HepG2 (cell line): ENCODE measurements around the gene CNEP1R1. TPM values are rescaled to one million over a fixed set of nuclear protein-coding genes. Genes with fewer than 3 reads are reported as not detected.

Experiments
- BORCS8-MEF2B ChIP-seq: sonication (generic); formaldehyde crosslinking; IDR thresholded peaks from 2 replicates; pipeline ENCODE4 v1.8.0; 2022; ENCODE audit warnings: mild to moderate bottlenecking, missing genetic modification reagents
- ELK4 ChIP-seq: sonication (generic); formaldehyde crosslinking; IDR thresholded peaks from 2 replicates; pipeline ENCODE4 v1.9.0; 2021; ENCODE audit warnings: missing genetic modification reagents, borderline replicate concordance
- SRSF4 ChIP-seq: fragments of 200-400 bp; formaldehyde crosslinking; IDR thresholded peaks from one replicate; pipeline ENCODE4 v1.6.1; 2018; ENCODE audit warnings: mild to moderate bottlenecking, low read depth, low read length, moderate library complexity; ENCODE audit not compliant: poor library complexity, severe bottlenecking
- TP53 ChIP-seq: sonication (generic); formaldehyde crosslinking; conservative IDR thresholded peaks from 2 replicates; pipeline ENCODE4 v1.4.0; 2020; ENCODE audit warnings: missing genetic modification reagents
- ZBTB33 ChIP-seq: sonication (generic); formaldehyde crosslinking; IDR thresholded peaks from 2 replicates; pipeline ENCODE4 v1.4.0; 2020; ENCODE audit warnings: missing genetic modification reagents
- ZFP36 ChIP-seq: fragments of 150-350 bp; IDR thresholded peaks from 2 replicates; pipeline ENCODE4 v1.6.1; 2018; ENCODE audit warnings: borderline replicate concordance, low read length, low read depth; ENCODE audit not compliant: partially characterized antibody
- ZFX ChIP-seq: sonication (generic); formaldehyde crosslinking; IDR thresholded peaks from 2 replicates; pipeline ENCODE4 v1.4.0; 2020; ENCODE audit warnings: mild to moderate bottlenecking, low read depth, missing genetic modification reagents, moderate library complexity
- ZKSCAN5 ChIP-seq: sonication (generic); formaldehyde crosslinking; IDR thresholded peaks from 2 replicates; pipeline ENCODE4 v1.5.1; 2020; ENCODE audit warnings: mild to moderate bottlenecking, missing genetic modification reagents
- ZNF230 ChIP-seq: sonication (generic); formaldehyde crosslinking; IDR thresholded peaks from 2 replicates; pipeline ENCODE4 v1.4.0; 2020; ENCODE audit warnings: mild to moderate bottlenecking, missing genetic modification reagents
- ZNF318 ChIP-seq: sonication (generic); formaldehyde crosslinking; IDR thresholded peaks from 2 replicates; pipeline ENCODE4 v1.4.0; 2020; ENCODE audit warnings: mild to moderate bottlenecking, missing genetic modification reagents
- ZNF354B ChIP-seq: sonication (generic); formaldehyde crosslinking; IDR thresholded peaks from 2 replicates; pipeline ENCODE4 v1.8.0; 2022; ENCODE audit warnings: mild to moderate bottlenecking, missing genetic modification reagents
- ZNF432 ChIP-seq: sonication (generic); formaldehyde crosslinking; IDR thresholded peaks from 2 replicates; pipeline ENCODE4 v1.5.0; 2020; ENCODE audit warnings: missing genetic modification reagents, mild to moderate bottlenecking, borderline replicate concordance
- ZNF556 ChIP-seq: sonication (generic); formaldehyde crosslinking; IDR thresholded peaks from 2 replicates; pipeline ENCODE4 v1.4.0; 2020; ENCODE audit warnings: mild to moderate bottlenecking, missing genetic modification reagents, borderline replicate concordance
- ZNF639 ChIP-seq: conservative IDR thresholded peaks from 2 replicates; pipeline ENCODE4 v1.6.1; 2018; ENCODE audit warnings: missing genetic modification reagents
- ZNF652 ChIP-seq: IDR thresholded peaks from 2 replicates; pipeline ENCODE4 v1.6.1; 2016; ENCODE audit warnings: low read depth, borderline replicate concordance
- ZNF670 ChIP-seq: sonication (generic); formaldehyde crosslinking; IDR thresholded peaks from 2 replicates; pipeline ENCODE4 v1.8.0; 2022; ENCODE audit warnings: mild to moderate bottlenecking, missing genetic modification reagents, borderline replicate concordance
- ZNF713 ChIP-seq: sonication (generic); formaldehyde crosslinking; IDR thresholded peaks from 2 replicates; pipeline ENCODE4 v1.4.0; 2020; ENCODE audit warnings: mild to moderate bottlenecking, missing genetic modification reagents
- polyA plus RNA-seq, 8 experiments: library from polyadenylated mRNA; depleted of rRNA in 3 of 8; stranded (reverse) in 7 of 8; unstranded in 1 of 8; fragments of >200 nt; fragmentation: Illumina TruSeq in 4 of 8; extraction: Trizol in 4 of 8; gene quantifications; 2 replicates each; pipeline versions ENCODE4 v1.2.1 to v1.2.3, GENCODE V29; 2011 to 2016; ENCODE audit warnings: low read depth in 4 of 8, missing spikeins in 1 of 8, mixed read lengths in 1 of 8; ENCODE audit not compliant: insufficient read depth in 1 of 8
- total RNA-seq, 5 experiments: library from RNA; depleted of rRNA; stranded (reverse); fragments of >200 nt; fragmentation: Illumina TruSeq; extraction: Trizol; gene quantifications; 2 replicates each; pipeline ENCODE4 v1.2.3, GENCODE V29; 2016; ENCODE audit warnings: low read depth in 1 of 5

Gene CNEP1R1
- total and polyA plus RNA-seq, 2 of the 13 experiments (the other 11 are each of a cell fraction or from before 2014, with no cell fraction given): 23.6 to 26.8 TPM

GRCh38 chr16:50035468-50035992 lies 10.5 kb downstream of the CNEP1R1 start (continued):
- no peak for TF ChIP-seq ZNF639
- no peak for TF ChIP-seq SRSF4
- no peak for TF ChIP-seq ZNF556 (CRISPR knock-in tag)
- no peak for TF ChIP-seq ZNF318 (CRISPR knock-in tag)
- TF ChIP-seq ZNF432 (CRISPR knock-in tag): no peak
- TF ChIP-seq TP53: 0 out of 2 replicates have a peak, but pooled peaks have one; percentile 54
- no peak for TF ChIP-seq ZNF354B (CRISPR knock-in tag)
- TF ChIP-seq ZNF670 (CRISPR knock-in tag): peak; percentile 44; the same call in 1 of the 2 replicates
- no peak for TF ChIP-seq ZNF713 (CRISPR knock-in tag)
- no peak for TF ChIP-seq ZFX (CRISPR knock-in tag)
- no peak for TF ChIP-seq ELK4
- no peak for TF ChIP-seq ZFP36
- TF ChIP-seq BORCS8-MEF2B: no peak
- no peak for TF ChIP-seq ZBTB33 (CRISPR knock-in tag)
- no peak for TF ChIP-seq ZKSCAN5 (CRISPR knock-in tag)
- TF ChIP-seq ZNF230 (CRISPR knock-in tag): no peak
- TF ChIP-seq ZNF652: no peak
